Measurements from ENCODE around the gene MAGI2. TPM values are rescaled to one million over a fixed set of nuclear protein-coding genes. Genes with fewer than 3 reads are reported as not detected.

MAGI2 gene
- total and polyA plus RNA-seq, 2 experiments from 2014 or later: 10.4 to 26.4 TPM

DNA sequence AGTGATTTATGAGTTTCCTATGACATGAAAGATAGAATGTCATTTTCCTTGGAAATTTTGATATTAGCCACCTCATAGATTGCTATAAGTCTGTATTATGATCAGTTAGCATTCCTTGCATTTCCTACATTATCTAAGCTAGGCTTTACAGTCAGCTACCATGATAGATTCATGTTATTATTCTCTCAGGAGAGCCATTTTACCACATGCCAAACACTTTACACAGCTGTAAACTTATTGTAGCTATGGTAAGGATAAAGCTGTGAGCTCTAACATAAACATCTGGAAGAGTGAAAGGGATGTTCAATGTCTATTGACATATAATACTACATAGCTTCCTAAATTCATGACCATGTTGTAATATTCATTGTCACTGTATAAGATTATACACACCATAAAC lies 1046.9 kb downstream of the MAGI2 start:
- H2AFZ ChIP-seq: no peak overlapping the region
- H3K27ac ChIP-seq (ENCODE audit: low read depth): no peak overlapping the region
- H3K27me3 ChIP-seq (ENCODE audit: insufficient read depth): no peaks in the 10 kb centered on the region
- no peak overlapping the region for H3K4me3 Mint-ChIP-seq
- H3F3A ChIP-seq (replicated peaks; ENCODE audit: low read depth): no peaks in the 10 kb centered on the region
- no peak overlapping the region for H3K4me3 ChIP-seq
- DNase-seq (ENCODE audit: low spot score): no peak
- H3K27ac Mint-ChIP-seq: no peak overlapping the region
- peaks cover 8% of the 10 kb centered on the region; the same call in 1 of the 3 replicates for H3K9me3 Mint-ChIP-seq
- ATAC-seq: no peak
- peaks cover 11% of the 10 kb centered on the region; the same call in 2 of the 3 replicates for H3K36me3 Mint-ChIP-seq (ENCODE audit: low read depth)
- H3K27me3 Mint-ChIP-seq (ENCODE audit: insufficient read depth, low read depth, poor library complexity): peaks cover 4% of the 10 kb centered on the region
- no peak overlapping the region for H3K4me2 ChIP-seq
- peaks cover 23% of the 10 kb centered on the region for H3K4me1 Mint-ChIP-seq
- no peaks in the 10 kb centered on the region for H3K79me2 ChIP-seq (replicated peaks; ENCODE audit: insufficient read depth)
- TF ChIP-seq, protein P1, sequence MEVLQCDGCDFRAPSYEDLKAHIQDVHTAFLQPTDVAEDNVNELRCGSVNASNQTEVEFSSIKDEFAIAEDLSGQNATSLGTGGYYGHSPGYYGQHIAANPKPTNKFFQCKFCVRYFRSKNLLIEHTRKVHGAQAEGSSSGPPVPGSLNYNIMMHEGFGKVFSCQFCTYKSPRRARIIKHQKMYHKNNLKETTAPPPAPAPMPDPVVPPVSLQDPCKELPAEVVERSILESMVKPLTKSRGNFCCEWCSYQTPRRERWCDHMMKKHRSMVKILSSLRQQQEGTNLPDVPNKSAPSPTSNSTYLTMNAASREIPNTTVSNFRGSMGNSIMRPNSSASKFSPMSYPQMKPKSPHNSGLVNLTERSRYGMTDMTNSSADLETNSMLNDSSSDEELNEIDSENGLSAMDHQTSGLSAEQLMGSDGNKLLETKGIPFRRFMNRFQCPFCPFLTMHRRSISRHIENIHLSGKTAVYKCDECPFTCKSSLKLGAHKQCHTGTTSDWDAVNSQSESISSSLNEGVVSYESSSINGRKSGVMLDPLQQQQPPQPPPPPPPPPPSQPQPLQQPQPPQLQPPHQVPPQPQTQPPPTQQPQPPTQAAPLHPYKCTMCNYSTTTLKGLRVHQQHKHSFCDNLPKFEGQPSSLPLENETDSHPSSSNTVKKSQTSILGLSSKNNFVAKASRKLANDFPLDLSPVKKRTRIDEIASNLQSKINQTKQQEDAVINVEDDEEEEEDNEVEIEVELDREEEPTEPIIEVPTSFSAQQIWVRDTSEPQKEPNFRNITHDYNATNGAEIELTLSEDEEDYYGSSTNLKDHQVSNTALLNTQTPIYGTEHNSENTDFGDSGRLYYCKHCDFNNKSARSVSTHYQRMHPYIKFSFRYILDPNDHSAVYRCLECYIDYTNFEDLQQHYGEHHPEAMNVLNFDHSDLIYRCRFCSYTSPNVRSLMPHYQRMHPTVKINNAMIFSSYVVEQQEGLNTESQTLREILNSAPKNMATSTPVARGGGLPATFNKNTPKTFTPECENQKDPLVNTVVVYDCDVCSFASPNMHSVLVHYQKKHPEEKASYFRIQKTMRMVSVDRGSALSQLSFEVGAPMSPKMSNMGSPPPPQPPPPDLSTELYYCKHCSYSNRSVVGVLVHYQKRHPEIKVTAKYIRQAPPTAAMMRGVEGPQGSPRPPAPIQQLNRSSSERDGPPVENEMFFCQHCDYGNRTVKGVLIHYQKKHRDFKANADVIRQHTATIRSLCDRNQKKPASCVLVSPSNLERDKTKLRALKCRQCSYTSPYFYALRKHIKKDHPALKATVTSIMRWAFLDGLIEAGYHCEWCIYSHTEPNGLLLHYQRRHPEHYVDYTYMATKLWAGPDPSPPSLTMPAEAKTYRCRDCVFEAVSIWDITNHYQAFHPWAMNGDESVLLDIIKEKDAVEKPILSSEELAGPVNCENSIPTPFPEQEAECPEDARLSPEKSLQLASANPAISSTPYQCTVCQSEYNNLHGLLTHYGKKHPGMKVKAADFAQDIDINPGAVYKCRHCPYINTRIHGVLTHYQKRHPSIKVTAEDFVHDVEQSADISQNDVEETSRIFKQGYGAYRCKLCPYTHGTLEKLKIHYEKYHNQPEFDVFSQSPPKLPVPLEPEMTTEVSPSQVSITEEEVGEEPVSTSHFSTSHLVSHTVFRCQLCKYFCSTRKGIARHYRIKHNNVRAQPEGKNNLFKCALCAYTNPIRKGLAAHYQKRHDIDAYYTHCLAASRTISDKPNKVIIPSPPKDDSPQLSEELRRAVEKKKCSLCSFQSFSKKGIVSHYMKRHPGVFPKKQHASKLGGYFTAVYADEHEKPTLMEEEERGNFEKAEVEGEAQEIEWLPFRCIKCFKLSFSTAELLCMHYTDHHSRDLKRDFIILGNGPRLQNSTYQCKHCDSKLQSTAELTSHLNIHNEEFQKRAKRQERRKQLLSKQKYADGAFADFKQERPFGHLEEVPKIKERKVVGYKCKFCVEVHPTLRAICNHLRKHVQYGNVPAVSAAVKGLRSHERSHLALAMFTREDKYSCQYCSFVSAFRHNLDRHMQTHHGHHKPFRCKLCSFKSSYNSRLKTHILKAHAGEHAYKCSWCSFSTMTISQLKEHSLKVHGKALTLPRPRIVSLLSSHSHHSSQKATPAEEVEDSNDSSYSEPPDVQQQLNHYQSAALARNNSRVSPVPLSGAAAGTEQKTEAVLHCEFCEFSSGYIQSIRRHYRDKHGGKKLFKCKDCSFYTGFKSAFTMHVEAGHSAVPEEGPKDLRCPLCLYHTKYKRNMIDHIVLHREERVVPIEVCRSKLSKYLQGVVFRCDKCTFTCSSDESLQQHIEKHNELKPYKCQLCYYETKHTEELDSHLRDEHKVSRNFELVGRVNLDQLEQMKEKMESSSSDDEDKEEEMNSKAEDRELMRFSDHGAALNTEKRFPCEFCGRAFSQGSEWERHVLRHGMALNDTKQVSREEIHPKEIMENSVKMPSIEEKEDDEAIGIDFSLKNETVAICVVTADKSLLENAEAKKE (CRISPR knock-in tag; IDR thresholded peaks at IDR 0.05): no peak
- TF ChIP-seq, protein P2, sequence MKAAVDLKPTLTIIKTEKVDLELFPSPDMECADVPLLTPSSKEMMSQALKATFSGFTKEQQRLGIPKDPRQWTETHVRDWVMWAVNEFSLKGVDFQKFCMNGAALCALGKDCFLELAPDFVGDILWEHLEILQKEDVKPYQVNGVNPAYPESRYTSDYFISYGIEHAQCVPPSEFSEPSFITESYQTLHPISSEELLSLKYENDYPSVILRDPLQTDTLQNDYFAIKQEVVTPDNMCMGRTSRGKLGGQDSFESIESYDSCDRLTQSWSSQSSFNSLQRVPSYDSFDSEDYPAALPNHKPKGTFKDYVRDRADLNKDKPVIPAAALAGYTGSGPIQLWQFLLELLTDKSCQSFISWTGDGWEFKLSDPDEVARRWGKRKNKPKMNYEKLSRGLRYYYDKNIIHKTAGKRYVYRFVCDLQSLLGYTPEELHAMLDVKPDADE (IDR thresholded peaks at IDR 0.05): no peak
- TF ChIP-seq EZH2phosphoT487 (IDR thresholded peaks at IDR 0.05; ENCODE audit: unreplicated experiment) (no peak), JUNB (IDR thresholded peaks at IDR 0.05; ENCODE audit: unreplicated experiment) (no peak), CREB1 (CRISPR knock-in tag; IDR thresholded peaks at IDR 0.05; ENCODE audit: low read depth) (no peak), NANOG (IDR thresholded peaks at IDR 0.05; ENCODE audit: borderline replicate concordance) (no peak), POLR2AphosphoS5 (IDR thresholded peaks at IDR 0.05; ENCODE audit: low read depth) (no peak), EZH2 (IDR thresholded peaks at IDR 0.05; ENCODE audit: low read depth, unreplicated experiment) (no peak), ZNF114 (CRISPR knock-in tag; IDR thresholded peaks at IDR 0.05) (no peak), ZNF331 (CRISPR knock-in tag; IDR thresholded peaks at IDR 0.05; ENCODE audit: low read depth) (no peak), STAT1 (IDR thresholded peaks at IDR 0.05; ENCODE audit: unreplicated experiment) (no peak)
- TF ChIP-seq, protein P3, sequence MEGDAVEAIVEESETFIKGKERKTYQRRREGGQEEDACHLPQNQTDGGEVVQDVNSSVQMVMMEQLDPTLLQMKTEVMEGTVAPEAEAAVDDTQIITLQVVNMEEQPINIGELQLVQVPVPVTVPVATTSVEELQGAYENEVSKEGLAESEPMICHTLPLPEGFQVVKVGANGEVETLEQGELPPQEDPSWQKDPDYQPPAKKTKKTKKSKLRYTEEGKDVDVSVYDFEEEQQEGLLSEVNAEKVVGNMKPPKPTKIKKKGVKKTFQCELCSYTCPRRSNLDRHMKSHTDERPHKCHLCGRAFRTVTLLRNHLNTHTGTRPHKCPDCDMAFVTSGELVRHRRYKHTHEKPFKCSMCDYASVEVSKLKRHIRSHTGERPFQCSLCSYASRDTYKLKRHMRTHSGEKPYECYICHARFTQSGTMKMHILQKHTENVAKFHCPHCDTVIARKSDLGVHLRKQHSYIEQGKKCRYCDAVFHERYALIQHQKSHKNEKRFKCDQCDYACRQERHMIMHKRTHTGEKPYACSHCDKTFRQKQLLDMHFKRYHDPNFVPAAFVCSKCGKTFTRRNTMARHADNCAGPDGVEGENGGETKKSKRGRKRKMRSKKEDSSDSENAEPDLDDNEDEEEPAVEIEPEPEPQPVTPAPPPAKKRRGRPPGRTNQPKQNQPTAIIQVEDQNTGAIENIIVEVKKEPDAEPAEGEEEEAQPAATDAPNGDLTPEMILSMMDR (conservative IDR thresholded peaks at IDR 0.05; ENCODE audit: low read depth in 2 of 2): no peak
- TF ChIP-seq, protein P4, sequence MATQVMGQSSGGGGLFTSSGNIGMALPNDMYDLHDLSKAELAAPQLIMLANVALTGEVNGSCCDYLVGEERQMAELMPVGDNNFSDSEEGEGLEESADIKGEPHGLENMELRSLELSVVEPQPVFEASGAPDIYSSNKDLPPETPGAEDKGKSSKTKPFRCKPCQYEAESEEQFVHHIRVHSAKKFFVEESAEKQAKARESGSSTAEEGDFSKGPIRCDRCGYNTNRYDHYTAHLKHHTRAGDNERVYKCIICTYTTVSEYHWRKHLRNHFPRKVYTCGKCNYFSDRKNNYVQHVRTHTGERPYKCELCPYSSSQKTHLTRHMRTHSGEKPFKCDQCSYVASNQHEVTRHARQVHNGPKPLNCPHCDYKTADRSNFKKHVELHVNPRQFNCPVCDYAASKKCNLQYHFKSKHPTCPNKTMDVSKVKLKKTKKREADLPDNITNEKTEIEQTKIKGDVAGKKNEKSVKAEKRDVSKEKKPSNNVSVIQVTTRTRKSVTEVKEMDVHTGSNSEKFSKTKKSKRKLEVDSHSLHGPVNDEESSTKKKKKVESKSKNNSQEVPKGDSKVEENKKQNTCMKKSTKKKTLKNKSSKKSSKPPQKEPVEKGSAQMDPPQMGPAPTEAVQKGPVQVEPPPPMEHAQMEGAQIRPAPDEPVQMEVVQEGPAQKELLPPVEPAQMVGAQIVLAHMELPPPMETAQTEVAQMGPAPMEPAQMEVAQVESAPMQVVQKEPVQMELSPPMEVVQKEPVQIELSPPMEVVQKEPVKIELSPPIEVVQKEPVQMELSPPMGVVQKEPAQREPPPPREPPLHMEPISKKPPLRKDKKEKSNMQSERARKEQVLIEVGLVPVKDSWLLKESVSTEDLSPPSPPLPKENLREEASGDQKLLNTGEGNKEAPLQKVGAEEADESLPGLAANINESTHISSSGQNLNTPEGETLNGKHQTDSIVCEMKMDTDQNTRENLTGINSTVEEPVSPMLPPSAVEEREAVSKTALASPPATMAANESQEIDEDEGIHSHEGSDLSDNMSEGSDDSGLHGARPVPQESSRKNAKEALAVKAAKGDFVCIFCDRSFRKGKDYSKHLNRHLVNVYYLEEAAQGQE (IDR thresholded peaks at IDR 0.05; ENCODE audit: unreplicated experiment): no peak
- no peaks in the 10 kb centered on the region for H3K9me2 ChIP-seq (ENCODE audit: insufficient read depth)
- H4K20me1 ChIP-seq (replicated peaks; ENCODE audit: insufficient read depth): no peaks in the 10 kb centered on the region
- H3K4me1 ChIP-seq (ENCODE audit: insufficient read depth): peaks cover 20% of the 10 kb centered on the region
- no peaks in the 10 kb centered on the region for H3K36me3 ChIP-seq (ENCODE audit: insufficient read depth)
